ENCODE measurements around the gene APOL1. TPM values are rescaled to one million over a fixed set of nuclear protein-coding genes. Genes with fewer than 3 reads are reported as not detected.
"Not testable (repeated sequence)": the region's sequence is repeated elsewhere in the genome, so short reads cannot be mapped to it uniquely, and the experiment has no call there.

The APOL1 gene
- total RNA-seq, 1 experiment from 2014 or later, result 33.0 TPM

DNA sequence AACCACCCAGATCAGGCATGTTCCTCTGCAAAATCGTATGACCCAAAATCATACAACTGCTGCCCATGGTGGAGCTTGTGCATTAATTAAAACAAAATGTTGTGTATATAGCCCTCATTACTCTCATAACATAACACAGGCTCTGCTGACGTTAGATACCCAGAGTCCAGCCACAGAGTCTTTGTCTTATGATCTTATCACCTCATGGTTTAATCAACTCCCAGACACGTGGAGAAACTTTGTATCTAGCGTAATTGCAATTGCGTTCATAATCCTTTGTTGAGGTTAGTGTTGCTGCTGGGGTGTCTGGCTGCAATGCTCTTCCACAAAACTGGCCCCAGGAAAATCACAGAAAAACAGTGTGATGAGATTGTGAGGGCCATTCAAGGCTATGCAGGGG is 5.0 kb upstream of the APOL1 start:
- POLR2A ChIA-PET (ENCODE audit: unreplicated experiment), result no interaction called here
- no peak overlapping the region for H3K4me2 ChIP-seq
- no peak overlapping the region for H3K27ac ChIP-seq
- no TSS peak for BruUV-seq (replicated peaks)
- H3K4me3 ChIP-seq, result no peak overlapping the region
- H2AFZ ChIP-seq, result no peak overlapping the region
- TF ChIP-seq, protein P1, sequence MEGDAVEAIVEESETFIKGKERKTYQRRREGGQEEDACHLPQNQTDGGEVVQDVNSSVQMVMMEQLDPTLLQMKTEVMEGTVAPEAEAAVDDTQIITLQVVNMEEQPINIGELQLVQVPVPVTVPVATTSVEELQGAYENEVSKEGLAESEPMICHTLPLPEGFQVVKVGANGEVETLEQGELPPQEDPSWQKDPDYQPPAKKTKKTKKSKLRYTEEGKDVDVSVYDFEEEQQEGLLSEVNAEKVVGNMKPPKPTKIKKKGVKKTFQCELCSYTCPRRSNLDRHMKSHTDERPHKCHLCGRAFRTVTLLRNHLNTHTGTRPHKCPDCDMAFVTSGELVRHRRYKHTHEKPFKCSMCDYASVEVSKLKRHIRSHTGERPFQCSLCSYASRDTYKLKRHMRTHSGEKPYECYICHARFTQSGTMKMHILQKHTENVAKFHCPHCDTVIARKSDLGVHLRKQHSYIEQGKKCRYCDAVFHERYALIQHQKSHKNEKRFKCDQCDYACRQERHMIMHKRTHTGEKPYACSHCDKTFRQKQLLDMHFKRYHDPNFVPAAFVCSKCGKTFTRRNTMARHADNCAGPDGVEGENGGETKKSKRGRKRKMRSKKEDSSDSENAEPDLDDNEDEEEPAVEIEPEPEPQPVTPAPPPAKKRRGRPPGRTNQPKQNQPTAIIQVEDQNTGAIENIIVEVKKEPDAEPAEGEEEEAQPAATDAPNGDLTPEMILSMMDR (conservative IDR thresholded peaks at IDR 0.05), result no peak
- TF ChIP-seq EZH2 (IDR thresholded peaks at IDR 0.05; ENCODE audit: low read depth), result no peak
- CTCF ChIA-PET, result interaction anchor here (1.7 kb wide), 1 partner anchor 9 kb away, joined by 4 read pairs; the partner anchor contains the start of gene APOL2
- H3K4me1 ChIP-seq (replicated peaks; ENCODE audit: insufficient read depth), result peaks cover 7% of the 10 kb centered on the region
- H3K27me3 ChIP-seq (ENCODE audit: insufficient read depth, low read depth), result no peaks in the 10 kb centered on the region
- H3K9me3 ChIP-seq (ENCODE audit: insufficient read depth, low read depth), result no peaks in the 10 kb centered on the region
- intact Hi-C loops (cut with micrococcal nuclease; ENCODE audit: unreplicated experiment), result no loop called here
- H3K9me2 ChIP-seq (ENCODE audit: insufficient read depth), result no peaks in the 10 kb centered on the region
- no peaks in the 10 kb centered on the region for H4K20me1 ChIP-seq (ENCODE audit: insufficient read depth)
- no peaks in the 10 kb centered on the region for H3K36me3 ChIP-seq (ENCODE audit: low read depth)
- no peaks in the 10 kb centered on the region for H3K79me2 ChIP-seq (ENCODE audit: low read depth)
- H3F3A ChIP-seq (ENCODE audit: insufficient read depth, low read depth), result no peaks in the 10 kb centered on the region
- no peak for DNase-seq

DNA sequence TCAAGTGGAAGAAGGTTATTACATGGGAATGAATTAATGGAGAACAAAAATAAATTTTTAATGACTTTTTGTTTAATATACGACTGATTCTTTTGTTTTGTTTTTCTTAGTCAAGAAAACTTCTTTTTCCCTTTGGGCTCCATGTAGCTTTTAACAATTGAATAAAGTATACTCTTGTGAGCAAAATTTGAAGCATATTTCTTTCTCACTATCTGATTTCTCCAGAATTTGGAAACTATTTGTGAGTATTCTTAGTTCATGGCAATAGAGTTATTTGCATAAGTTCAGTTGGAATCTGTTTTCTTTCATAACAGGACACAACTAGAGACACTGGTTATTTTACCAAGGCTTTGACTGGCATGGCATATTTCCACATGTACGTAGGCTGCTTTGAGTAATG is 3.8 kb upstream of the APOL1 start:
- CTCF ChIA-PET, result interaction anchor here (1.7 kb wide), 1 partner anchor 10 kb away, joined by 4 read pairs; the partner anchor contains the start of gene APOL2
- Histone ChIP-seq H3K4me3 (no peak overlapping the region), H3K36me3 (ENCODE audit: low read depth) (no peaks in the 10 kb centered on the region), H2AFZ (no peak overlapping the region), H3F3A (ENCODE audit: insufficient read depth, low read depth) (no peaks in the 10 kb centered on the region), H3K9me3 (ENCODE audit: insufficient read depth, low read depth) (no peaks in the 10 kb centered on the region), H3K9me2 (ENCODE audit: insufficient read depth) (no peaks in the 10 kb centered on the region), H3K79me2 (ENCODE audit: low read depth) (no peaks in the 10 kb centered on the region), H3K4me1 (replicated peaks; ENCODE audit: insufficient read depth) (peaks cover 7% of the 10 kb centered on the region), H4K20me1 (ENCODE audit: insufficient read depth) (no peaks in the 10 kb centered on the region), H3K27me3 (ENCODE audit: insufficient read depth, low read depth) (no peaks in the 10 kb centered on the region), H3K4me2 (no peak overlapping the region), H3K27ac (no peak overlapping the region)
- intact Hi-C loops (cut with micrococcal nuclease; ENCODE audit: unreplicated experiment), result no loop called here
- POLR2A ChIA-PET (ENCODE audit: unreplicated experiment), result no interaction called here
- no TSS peak for BruUV-seq (replicated peaks)
- no peak for DNase-seq
- TF ChIP-seq EZH2 (IDR thresholded peaks at IDR 0.05; ENCODE audit: low read depth), result no peak
- TF ChIP-seq, protein P1 (conservative IDR thresholded peaks at IDR 0.05), result no peak

DNA sequence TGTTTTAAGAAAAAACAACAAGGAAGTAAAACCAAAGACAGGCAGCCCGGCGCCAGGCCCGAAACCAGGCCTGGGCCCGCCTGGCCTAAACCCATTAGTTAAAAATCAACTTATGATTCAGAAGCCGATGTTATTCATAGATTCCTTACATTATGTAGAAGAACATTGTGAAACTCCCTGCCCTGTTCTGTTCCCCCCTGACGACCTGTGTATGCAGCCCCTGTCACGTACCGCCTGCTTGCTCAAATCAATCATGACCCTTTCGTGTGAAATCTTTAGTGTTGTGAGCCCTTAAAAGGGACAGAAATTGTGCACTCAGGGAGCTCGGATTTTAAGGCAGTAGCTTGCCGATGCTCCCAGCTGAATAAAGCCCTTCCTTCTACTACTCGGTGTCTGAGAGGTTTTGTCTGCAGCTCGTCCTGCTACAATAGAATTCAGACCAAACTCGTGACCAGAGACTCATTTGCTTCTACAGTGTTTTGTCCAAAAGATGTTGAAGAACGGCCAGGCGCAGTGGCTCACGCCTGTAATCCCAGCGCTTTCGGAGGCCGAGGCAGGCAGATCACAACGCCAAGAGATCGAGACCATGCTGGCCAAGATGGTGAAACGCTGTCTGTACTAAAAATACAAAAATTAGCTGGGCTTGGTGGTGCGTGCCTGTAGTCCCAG is 2.5 kb upstream of the APOL1 start:
- H3K4me1 ChIP-seq (replicated peaks; ENCODE audit: insufficient read depth); DNase-seq; H3K4me2 ChIP-seq; H3K79me2 ChIP-seq (ENCODE audit: low read depth); intact Hi-C loops (cut with micrococcal nuclease; ENCODE audit: unreplicated experiment); H3K4me3 ChIP-seq; CTCF ChIA-PET; H3K27ac ChIP-seq; H3F3A ChIP-seq (ENCODE audit: insufficient read depth, low read depth); H3K9me2 ChIP-seq (ENCODE audit: insufficient read depth); H3K27me3 ChIP-seq (ENCODE audit: insufficient read depth, low read depth); H2AFZ ChIP-seq; H3K9me3 ChIP-seq (ENCODE audit: insufficient read depth, low read depth); POLR2A ChIA-PET (ENCODE audit: unreplicated experiment); BruUV-seq (replicated peaks); H4K20me1 ChIP-seq (ENCODE audit: insufficient read depth); H3K36me3 ChIP-seq (ENCODE audit: low read depth): not testable (repeated sequence)

DNA sequence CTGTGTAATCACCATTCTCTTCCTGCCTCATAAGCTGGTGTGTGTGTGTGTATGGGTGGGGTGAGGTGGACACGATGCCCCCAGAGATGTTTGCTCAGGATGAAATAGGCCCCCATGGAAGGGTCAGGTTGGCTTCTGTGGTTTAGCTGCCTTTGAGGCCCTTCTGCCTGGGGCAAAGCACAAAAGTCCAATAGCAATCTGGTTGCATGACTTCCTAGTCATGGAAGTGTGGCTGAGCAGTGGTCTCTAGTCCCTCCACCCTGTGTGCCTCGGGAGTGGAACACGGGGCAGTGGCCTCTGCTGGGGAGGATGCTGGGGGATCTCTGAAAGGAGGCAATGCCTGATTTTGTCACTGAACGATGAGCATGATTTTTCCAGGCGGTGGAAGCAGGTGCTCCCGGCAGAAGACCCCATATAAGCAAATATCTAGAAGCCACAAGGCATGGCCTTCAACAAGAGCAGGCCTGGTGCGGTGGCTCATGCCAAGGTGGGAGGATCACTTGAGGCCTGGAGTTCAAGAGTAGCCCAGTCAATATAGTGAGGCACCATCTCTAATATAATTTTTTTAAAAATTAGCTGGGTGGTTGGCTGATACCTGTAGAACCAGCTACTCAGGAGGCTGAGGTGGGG is 839 bp upstream of the APOL1 start:
- H3K36me3 ChIP-seq (ENCODE audit: low read depth); H2AFZ ChIP-seq; H3K4me3 ChIP-seq; H3K4me1 ChIP-seq (replicated peaks; ENCODE audit: insufficient read depth); H3F3A ChIP-seq (ENCODE audit: insufficient read depth, low read depth); H3K9me2 ChIP-seq (ENCODE audit: insufficient read depth); BruUV-seq (replicated peaks); CTCF ChIA-PET; H3K4me2 ChIP-seq; DNase-seq; intact Hi-C loops (cut with micrococcal nuclease; ENCODE audit: unreplicated experiment); H3K27ac ChIP-seq; H4K20me1 ChIP-seq (ENCODE audit: insufficient read depth); H3K9me3 ChIP-seq (ENCODE audit: insufficient read depth, low read depth); H3K27me3 ChIP-seq (ENCODE audit: insufficient read depth, low read depth); H3K79me2 ChIP-seq (ENCODE audit: low read depth): not testable (repeated sequence)
- POLR2A ChIA-PET (ENCODE audit: unreplicated experiment), result interaction anchor here (0.5 kb wide), 1 partner anchor 816 kb away, joined by 3 read pairs; no protein-coding TSS in a partner anchor

All from PC-9 (cell line).